Caki2 (cell line): ENCODE data around the gene P3H3. TPM values are rescaled to one million over a fixed set of nuclear protein-coding genes. Genes with fewer than 3 reads are reported as not detected.

Experiments
- DNase-seq: peaks from one replicate; pipeline ENCODE4 v3.0.0-alpha.2; 2015; ENCODE audit warnings: low read depth
- in situ Hi-C: cut with HindIII; loops from 2 replicates; pipeline ENCODE4 v1.10.0; 2016; ENCODE audit warnings: low sequenced_read_pairs, low pct_unique_long_range_greater_than_20kb, mixed read lengths
- total RNA-seq: library from RNA; depleted of rRNA; stranded (reverse); fragments of >200 nt; shearing (Covaris generic); gene quantifications from 2 replicates; pipeline ENCODE4 v1.2.3, GENCODE V29; 2014; ENCODE audit warnings: low replicate concordance; rRNA removed

Gene P3H3, protein sequence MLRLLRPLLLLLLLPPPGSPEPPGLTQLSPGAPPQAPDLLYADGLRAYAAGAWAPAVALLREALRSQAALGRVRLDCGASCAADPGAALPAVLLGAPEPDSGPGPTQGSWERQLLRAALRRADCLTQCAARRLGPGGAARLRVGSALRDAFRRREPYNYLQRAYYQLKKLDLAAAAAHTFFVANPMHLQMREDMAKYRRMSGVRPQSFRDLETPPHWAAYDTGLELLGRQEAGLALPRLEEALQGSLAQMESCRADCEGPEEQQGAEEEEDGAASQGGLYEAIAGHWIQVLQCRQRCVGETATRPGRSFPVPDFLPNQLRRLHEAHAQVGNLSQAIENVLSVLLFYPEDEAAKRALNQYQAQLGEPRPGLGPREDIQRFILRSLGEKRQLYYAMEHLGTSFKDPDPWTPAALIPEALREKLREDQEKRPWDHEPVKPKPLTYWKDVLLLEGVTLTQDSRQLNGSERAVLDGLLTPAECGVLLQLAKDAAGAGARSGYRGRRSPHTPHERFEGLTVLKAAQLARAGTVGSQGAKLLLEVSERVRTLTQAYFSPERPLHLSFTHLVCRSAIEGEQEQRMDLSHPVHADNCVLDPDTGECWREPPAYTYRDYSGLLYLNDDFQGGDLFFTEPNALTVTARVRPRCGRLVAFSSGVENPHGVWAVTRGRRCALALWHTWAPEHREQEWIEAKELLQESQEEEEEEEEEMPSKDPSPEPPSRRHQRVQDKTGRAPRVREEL
- total RNA-seq, result 70.9 and 93.3 TPM in 2 replicates

DNA sequence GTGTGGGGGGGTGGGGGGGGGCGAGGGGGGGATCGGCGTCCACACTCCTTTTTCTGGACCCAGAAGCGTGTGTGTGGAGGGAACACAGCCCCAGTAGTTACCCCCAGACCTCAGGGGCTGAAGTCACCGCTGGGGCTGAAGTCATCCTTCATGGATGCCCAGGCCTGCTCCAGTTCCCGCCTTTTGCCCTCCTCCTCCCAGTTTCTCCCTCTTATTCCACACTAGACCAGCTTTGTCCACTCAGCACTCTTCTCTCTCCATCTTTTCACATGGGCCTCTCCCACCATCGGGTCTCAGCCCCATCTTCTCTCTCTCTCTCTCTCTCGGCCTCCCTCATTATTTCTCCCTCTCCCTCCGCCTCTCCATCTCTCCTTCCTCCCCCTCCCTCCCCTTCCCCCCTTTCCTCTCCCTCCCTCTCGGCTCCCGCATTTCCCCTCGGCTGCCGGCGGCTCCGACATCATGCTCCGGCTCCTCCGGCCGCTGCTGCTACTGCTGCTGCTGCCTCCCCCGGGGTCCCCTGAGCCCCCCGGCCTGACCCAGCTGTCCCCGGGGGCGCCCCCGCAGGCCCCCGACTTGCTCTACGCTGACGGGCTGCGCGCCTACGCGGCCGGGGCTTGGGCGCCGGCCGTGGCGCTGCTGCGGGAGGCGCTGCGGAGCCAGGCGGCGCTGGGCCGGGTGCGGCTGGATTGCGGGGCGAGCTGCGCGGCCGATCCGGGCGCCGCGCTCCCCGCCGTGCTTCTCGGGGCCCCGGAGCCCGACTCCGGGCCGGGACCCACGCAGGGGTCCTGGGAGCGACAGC, at the start of gene P3H3:
Gene P3H3, plus strand, starts transcription at position 426 of the 799 bp plus-strand sequence. Its CDS starts 34 bp downstream, at position 460.
- in situ Hi-C loops, result no loop called here
- DNase-seq, result peak; percentile 65

DNA sequence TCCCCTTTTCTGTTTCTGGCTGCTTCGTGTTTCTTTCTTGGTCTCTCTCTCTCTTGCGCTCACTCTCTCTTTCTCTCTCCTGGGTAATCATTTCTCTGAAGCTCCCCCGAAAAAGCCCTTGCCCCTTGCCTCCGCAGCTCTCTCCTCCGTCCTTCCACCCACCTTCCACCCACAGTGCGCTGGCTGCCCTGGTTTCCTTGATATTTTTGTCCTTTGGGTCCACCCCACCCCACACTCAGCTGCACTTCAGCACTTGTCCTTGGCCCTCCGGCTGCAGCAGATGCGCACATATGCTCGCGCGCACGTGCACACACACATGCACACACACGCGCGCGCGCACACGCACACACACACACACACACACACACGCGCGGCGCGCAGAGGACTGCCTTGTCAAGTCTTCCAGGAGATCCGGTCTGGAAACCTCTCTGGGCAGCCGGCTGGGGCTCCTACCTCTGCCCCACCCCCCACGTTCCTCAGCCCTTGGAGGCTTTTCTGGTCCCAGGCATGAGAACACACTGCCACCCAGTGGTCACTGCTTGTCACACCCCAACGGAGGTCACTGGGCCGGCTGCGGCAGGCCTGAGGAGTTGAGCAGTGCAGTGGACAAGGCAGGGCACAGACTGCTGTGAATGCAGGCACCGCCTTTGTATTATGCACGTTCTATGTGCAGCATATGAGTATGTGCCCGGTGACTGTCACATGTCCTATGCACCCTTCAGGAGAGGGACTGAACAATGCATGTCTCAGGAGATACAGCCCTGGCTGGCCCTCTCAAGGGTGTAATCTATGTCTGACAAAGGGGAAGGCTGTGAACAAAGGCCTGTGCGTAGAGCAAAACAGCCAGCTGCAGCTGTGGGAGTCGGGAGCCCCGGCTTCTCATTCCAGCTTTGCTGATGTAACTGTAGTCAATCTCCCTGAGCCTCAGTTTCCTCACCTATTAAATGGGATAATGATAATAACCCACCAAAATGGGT, 49.3 kb upstream of the P3H3 start:
- DNase-seq, result peak; percentile 91
- in situ Hi-C loops, result no loop called here

DNA sequence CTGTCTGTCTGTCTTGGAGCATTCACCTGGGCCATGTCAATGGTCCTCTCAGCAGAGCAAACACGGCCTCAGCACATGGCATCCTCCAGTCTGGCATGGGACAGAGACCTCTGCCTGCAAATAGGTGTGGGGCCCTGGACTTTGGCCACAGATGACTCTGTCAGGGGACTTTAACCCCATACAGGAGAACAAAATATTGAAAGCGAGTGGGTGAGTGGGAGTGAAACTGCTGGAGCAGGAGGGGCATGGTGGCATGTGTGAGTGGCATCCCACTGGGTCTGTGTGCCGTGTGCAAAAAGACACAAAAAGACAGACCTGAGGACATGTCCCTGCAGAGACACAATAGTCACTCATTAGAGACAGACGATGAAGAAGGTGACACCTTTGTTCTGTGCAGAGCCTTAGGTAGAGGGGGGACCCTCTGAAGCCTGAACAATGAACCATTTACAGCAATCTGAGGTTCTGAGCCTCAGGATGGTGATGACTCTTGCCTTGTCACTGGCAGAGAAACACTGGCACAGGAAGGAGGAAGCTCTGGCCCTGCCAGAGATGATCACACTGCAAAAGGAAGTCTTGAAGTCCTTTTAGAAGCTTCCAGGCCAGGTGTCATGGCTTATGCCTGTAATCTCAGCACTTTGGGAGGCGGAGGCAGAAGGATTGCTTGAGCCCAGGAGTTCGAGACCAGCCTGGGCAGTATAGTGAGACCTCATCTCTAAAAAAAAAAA, 48.3 kb upstream of the P3H3 start:
- in situ Hi-C loops, result no loop called here
- no peak for DNase-seq

DNA sequence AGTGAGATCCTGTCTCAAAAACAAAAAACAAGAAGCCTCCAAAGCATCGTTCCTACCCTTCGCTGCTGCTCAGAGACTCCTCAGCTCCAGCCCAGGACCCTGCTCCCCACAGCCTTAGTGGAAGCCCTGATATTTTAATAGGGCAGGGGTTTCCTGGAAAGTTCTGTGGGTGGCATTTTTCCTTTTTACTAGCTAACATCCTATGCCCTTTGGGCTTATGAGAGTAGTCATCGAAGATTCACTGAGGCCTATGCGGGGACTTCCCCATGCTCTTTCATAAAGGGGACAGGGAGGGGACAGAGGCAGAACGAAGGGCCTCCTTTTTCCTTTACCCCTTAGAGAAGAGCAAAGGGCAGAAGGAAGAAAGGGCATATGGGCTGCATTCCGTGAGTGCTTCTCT, 47.6 kb upstream of the P3H3 start:
- DNase-seq, result no peak
- in situ Hi-C loops, result no loop called here

DNA sequence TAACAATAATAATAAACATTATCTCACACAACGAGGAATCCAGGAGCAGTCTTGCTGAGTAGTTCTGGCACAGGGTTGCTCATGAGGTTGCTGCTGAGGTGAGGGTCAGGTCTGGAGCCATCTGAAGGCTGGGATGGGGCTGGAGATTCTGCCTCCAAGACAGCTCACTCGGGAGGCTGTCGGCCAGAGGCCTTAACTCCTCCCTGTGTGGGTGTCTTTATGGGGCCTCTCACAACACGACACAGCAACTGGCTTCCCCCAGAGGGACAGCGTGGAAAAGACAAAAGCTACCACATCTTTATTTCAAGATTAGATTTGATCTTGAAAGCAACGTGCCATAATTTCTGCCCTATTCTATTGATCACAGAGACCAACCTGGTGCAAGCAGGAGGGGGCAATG, 46.1 kb upstream of the P3H3 start:
- in situ Hi-C loops, result no loop called here
- no peak for DNase-seq

DNA sequence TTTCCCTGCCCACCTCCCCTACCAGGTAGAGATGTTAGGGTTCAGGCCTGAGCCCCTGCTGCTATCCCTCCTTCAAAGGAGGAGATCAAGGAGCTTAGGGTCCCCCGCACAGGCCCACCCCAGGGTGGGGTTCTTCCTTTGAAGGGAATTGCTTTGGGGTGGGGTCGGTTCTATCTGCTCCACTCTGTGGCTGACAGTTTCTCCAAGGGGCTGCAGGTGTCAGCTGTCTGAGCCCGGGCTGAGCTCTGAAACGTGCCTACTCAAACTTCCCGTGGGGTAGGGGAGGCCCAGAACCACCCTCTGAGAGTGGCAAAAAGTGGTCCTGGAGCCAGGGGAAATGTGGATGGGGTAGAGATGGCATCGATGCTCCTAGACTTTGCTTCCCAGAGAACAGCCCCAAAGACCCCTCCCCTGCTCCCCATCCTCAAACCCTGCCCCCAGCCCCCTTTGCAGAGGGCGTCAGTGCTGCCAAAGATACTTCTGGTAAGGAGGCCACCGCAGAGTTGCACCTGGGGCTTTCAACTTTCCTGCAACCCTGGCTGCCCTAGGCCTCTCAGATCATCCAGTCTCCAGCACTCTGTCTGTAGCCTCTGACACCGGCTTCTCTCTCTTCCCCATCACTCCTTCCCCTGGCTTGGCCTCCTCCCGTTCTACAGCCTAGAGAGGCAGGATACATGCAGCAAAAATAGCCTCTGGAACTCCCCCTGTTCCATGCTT, 45.2 kb upstream of the P3H3 start:
- DNase-seq, result no peak
- in situ Hi-C loops, result no loop called here

DNA sequence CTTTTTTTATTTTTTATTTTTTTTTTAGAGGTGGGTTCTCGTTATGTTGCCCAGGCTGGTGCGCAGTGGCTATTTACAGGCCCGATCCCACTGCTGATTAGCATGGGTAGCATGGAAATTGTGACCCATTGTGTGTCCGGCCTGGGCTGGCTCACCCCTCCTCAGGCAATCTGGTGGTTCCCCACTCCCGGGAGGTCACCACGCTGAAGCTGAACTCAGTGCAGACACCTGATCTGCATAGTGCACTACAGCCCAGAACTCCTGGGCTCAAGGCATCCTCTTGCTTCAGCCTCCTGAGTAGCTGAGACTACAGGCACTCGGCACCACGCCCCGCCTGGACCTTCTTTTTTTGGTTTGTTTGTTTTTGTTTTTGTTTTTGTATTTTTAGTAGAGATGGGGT, 44.4 kb upstream of the P3H3 start:
- no peak for DNase-seq
- in situ Hi-C loops, result no loop called here

DNA sequence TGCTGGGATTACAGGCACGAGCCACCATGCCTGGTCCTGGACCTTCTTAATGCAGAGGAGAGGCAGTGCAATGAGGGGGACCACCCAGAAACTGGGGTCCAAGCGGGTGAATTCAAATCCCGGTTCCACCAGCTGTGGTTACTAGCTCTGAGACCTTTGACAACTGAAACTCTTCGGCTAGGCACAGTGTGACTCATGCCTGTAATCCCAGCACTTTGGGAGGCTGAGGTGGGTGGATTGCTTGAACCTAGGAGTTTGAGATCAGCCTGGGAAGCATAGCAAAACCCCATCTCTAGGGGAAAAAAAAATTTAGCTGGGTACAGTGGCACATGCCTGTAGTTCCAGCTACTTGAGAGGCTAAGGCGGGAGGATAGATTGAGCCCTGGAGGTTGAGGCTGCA, 43.9 kb upstream of the P3H3 start:
- in situ Hi-C loops, result no loop called here
- DNase-seq, result no peak

DNA sequence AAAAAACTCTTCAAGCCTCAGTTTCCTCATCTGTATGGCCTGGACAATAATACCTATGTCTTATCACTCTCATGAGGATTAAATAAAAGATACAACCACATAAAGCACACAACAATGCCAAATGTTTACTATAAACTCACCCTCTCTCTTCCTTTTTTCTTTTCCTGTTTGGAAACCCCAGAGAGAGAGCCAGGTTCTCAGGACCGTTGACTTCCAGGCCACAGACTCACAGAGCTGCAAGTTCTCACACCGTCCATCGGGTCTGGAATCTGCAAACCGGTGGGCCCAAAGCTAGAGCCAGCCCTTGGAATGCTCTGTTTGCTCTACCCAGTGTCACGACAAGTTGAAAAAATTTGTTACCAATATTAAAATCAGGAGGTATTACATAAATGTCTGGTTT, 43.4 kb upstream of the P3H3 start:
- in situ Hi-C loops, result no loop called here
- no peak for DNase-seq

DNA sequence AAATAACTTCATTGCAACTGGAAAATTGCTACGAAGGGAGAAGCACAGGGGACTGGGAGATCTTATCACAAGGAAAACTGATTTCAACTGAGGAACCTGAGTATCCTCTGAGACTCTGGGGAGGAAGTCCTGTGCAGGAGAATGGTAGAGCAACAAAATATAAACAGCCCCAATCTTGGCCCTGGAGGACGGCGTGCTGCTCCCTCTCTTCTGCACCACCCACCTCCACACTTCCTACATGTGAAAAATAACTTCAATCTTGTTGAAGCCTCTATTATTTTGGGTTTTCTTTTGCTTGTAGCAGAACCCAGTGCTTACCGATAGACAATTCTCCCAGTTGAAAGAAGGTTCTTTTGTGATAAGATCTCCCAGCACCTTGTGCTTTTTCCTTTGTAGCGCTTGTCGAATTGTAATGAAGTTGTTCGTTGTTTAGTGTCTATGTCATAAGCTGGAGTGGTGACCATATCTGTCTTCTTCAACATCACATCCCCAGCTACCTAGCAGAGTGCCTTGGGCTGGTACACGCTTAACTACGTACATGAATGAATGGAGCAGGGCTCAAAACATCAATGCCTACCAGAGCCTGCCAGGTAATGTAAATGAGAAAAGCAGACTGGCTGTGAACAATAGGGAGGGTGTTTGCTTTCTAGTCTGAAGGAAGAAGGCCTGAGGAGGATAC, 41.7 kb upstream of the P3H3 start:
- DNase-seq, result no peak

DNA sequence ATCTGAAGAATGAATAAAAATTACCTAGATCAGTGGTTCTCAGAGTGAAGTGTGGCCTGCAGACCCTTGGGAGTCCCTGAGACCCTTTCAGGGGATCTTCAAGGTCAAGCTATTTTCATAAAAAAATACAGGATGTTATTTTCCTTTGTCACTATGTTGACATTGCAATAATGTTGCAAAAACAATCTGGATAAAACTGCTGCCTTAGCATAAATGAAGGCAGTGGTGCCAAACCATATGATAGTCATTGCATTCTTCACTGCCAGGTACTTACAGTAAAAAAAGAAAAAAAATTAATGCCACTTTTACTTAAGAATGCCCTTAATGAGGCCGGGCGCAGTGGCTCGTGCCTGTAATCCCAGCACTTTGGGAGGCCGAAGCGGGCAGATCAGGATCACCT, 40.9 kb upstream of the P3H3 start:
- in situ Hi-C loops, result no loop called here
- no peak for DNase-seq

More for the DNA sequence above, 41.7 kb upstream of the P3H3 start:
- in situ Hi-C loops, result no loop called here

DNA sequence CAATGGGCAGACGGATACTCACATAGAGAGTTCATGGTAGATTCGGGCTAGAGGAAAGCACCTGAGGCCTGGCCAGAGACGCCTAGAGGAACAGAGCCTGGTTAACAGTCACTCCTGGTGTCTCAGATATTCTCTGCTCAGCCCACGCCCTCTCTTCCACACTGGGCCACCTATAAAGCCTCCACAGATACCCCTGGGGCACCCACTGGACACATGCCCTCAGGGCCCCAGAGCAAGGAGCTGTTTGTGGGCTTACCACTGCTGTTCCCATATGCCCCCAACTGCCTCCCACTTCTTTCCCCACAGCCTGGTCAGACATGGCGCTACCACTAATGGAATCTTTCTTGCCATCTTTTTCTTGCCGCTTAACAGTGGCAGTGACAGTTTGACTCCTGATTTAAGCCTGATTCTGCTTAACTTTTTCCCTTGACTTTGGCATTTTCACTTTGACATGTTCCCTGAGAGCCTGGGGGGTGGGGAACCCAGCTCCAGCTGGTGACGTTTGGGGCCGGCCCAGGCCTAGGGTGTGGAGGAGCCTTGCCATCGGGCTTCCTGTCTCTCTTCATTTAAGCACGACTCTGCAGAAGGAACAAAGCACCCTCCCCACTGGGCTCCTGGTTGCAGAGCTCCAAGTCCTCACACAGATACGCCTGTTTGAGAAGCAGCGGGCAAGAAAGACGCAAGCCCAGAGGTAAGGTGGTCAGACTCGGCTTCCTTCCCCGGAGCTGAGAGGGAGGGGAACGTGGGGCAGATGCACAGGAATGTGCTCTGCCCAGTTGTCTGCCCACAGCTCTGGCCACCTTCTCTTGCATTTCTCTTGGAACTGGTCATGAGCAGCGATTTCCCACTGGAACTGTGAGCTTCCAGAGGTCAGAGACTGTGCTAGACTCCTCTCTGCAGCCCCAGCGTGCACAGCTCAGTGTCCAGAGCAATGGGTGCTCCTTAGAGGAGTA, 39.0 kb upstream of the P3H3 start, which contains the start of gene CD4:
Gene CD4, plus strand, starts transcription at position 557 of the 953 bp plus-strand sequence. CDS start 10,611 bp downstream, outside the sequence.
- in situ Hi-C loops, result no loop called here
- DNase-seq, result no peak

DNA sequence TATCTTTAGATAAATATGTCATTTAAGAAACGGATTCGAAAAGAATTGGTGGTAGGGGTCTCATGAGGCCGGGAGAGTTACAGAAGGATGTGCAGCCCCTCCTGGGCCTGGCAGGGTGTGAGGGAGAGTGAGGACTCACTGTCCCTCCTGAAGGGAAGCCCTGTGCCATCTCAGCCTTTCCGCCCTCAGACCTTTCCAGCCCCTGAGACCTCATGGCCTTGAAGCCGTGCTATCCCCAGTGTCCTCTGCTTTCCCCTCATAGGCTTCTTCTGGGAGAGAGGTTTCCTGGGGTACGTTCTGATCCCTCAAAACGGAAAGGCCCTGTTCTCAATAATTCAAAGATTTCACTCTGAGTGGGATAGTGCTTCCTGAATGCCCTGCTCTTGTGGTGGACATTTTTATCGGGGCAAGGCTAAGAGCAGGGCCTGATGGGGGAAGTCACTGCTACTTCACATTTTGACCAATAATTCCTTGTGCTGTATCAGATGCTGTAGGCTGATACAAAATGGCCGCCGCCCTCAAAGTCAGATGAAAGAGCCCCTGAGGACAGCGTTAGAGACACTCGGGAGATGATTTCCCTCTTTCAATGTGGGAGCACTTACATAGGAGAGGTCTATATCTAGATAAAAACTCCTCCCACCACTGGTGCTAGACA, 37.6 kb upstream of the P3H3 start:
- DNase-seq, result no peak
- in situ Hi-C loops, result no loop called here

DNA sequence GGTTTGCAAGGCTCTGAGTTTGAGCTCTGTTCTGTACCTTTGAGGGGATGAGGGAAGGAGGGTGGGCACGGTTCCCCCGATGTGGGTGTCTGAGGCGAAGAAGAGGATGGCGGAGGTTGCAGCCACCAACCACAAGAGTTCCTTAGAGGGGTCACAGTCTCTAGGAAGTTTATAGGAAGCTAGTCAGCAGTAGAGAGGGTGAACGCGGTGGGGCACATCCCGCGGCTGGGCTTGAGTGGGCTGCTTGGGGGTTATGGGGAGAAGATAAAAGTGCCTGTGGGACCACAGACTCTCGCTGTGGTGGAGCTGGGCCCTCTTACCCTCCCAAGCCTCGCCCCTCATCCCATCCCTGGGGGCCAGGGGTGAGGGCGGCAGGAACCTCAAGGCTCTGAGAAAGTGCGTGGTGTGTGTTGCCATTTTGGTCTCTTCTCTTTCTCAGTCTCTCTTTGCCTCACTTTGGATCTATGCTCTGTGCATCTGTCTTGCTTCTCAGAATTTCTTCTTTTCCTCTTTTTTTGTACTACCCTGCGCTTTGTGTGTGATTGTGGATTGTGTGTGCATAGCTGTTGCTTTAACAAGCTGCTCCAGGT, 36.2 kb upstream of the P3H3 start:
- in situ Hi-C loops, result no loop called here
- no peak for DNase-seq
